HUES6 (cell line): Measurements from ENCODE around the gene DDX43.
A peak's percentile ranks its signal among the peaks of the same experiment; 100 is the strongest.

Experiments used
- H3K27ac ChIP-seq: 2 replicates; pipeline ENCODE4 v1.7.0; 2013; ENCODE audit warnings: low read depth, mild to moderate bottlenecking, low read length, inconsistent platforms
- H3K27me3 ChIP-seq: 2 replicates; pipeline ENCODE4 v1.6.1; 2013; ENCODE audit warnings: low read length; ENCODE audit not compliant: control insufficient read depth, insufficient read depth
- H3K36me3 ChIP-seq: 2 replicates; pipeline ENCODE4 v1.6.1; 2013; ENCODE audit warnings: low read length; ENCODE audit not compliant: control insufficient read depth, insufficient read depth
- H3K4me1 ChIP-seq: 2 replicates; pipeline ENCODE4 v1.6.1; 2013; ENCODE audit warnings: low read length; ENCODE audit not compliant: control insufficient read depth, insufficient read depth
- H3K4me3 ChIP-seq: 2 replicates; pipeline ENCODE4 v1.5.1; 2013; ENCODE audit warnings: low read depth, low read length
- H3K9ac ChIP-seq: one replicate; pipeline ENCODE4 v1.6.1; 2013; ENCODE audit warnings: mild to moderate bottlenecking, low read length
- H3K9me3 ChIP-seq: 2 replicates; pipeline ENCODE4 v1.6.1; 2013; ENCODE audit warnings: low read depth, low read length; ENCODE audit not compliant: control insufficient read depth, insufficient read depth

Gene DDX43

GRCh38 chr6:73394577-73395354 lies at the start of gene DDX43:
DDX43 (plus strand) TSS chr6:73394828; CDS start chr6:73394906, 78 bp downstream.
- Histone ChIP-seq H3K27ac (no peak within 1 kb of the TSS), H3K9me3 (no peaks in the 10 kb centered on the region), H3K36me3 (no peaks in the 10 kb centered on the region), H3K9ac (no peak within 1 kb of the TSS), H3K4me3 (no peak within 1 kb of the TSS), H3K27me3 (no peaks in the 10 kb centered on the region), H3K4me1 (no peaks in the 10 kb centered on the region)

DNA sequence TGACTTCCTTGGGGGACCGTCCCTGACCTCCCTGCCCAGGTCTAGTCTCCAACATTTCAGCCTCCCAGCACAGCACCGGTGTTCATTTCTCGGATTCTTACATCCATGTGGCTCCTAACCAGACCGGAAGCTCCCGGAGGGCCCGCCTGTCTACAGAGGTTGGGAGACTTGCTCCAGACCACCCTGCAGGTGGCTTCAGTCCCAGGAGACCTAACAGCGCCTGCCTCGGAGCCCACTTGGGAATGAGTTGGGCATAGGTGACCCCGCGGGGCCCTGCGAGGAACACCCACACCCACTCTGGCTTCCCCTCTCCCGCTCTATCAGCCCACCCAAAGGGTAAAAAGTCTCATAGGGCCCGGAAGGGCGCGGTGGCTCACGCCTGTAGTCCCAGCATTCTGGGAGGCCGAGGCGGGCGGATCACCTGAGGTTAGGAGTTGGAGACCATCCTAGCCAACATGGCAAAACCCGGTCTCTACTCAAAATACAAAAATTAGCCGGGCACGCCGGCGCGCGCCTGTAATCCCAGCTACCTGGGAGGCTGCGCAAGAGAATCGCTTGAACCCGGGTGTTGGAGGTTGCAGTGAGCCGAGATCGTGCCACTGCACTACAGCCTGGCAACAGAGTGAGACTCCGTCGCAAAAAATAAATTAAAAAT lies 46.0 kb upstream of the DDX43 start:
- Histone ChIP-seq H3K36me3 (no peaks in the 10 kb centered on the region), H3K27ac (peak overlapping the region; percentile 82)

DNA sequence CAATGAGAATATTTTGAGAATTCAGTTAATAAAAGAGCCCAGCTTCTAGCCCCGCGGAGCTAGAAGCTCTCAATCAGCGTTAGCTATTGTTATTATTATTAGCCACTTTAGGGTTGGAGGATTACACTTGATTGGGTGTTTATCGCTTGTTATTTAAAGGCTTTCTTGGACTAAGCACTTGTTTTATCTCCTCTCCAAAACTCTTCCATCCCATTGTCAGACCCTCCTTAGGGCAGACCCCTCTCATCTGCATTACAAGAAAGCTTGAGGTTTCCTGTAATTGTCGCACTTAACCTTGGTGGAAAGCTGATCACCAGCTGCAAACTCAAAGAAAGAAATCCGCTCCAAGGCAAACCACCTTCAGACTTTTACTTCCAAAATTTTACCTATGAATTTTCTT lies 45.3 kb upstream of the DDX43 start:
- Histone ChIP-seq H3K9ac (peak overlapping the region; percentile 68), H3K27me3 (no peaks in the 10 kb centered on the region)

More for the DNA sequence above, 46.0 kb upstream of the DDX43 start:
- peaks cover 24% of the 10 kb centered on the region for H3K4me1 ChIP-seq
- H3K4me3 ChIP-seq = no peak overlapping the region
- H3K9me3 ChIP-seq = peaks cover 6% of the 10 kb centered on the region
- H3K27me3 ChIP-seq = no peaks in the 10 kb centered on the region
- H3K9ac ChIP-seq = peak overlapping the region; percentile 48

GRCh38 chr6:73353636-73354593 lies 40.7 kb upstream of the DDX43 start, which contains the start of gene DPPA5:
DPPA5 (minus strand) TSS chr6:73354276; CDS start chr6:73354225, 51 bp downstream.
- no peaks in the 10 kb centered on the region for H3K36me3 ChIP-seq
- peaks cover 14% of the 10 kb centered on the region for H3K4me1 ChIP-seq
- no peaks in the 10 kb centered on the region for H3K27me3 ChIP-seq
- no peak within 1 kb of the TSS for H3K9ac ChIP-seq
- peaks cover 7% of the 10 kb centered on the region; the same call in 1 of the 2 replicates for H3K9me3 ChIP-seq
- H3K4me3 ChIP-seq = no peak within 1 kb of the TSS
- no peak within 1 kb of the TSS for H3K27ac ChIP-seq

More for the DNA sequence above, 45.3 kb upstream of the DDX43 start:
- H3K4me1 ChIP-seq = peaks cover 24% of the 10 kb centered on the region
- H3K27ac ChIP-seq = peak overlapping the region; percentile 98
- no peaks in the 10 kb centered on the region for H3K36me3 ChIP-seq
- 0 out of 2 replicates have a peak overlapping the region, but pooled peaks have one; percentile 34 for H3K4me3 ChIP-seq
- peaks cover 10% of the 10 kb centered on the region for H3K9me3 ChIP-seq

DNA sequence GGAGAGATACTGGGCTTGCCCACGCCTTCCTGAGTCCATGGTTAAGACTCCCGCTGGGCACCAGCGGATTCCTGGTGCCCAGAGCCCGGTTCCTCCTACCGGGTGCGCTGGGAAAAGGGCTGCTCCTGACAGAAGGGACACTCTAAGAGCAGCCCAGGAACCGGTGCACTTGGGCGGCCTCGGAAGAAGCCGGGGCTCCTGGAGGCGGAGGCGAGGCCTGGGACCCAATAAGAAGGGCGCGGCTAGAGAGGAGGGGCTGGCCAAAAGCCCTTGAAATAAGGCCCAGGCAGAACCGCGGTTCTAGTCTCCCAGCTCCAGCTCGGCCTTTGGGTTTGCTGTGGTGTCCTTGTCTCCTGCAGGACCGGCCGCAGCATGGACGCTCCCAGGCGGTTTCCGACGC lies 32.3 kb upstream of the DDX43 start, which contains the start of gene KHDC3L:
KHDC3L (plus strand) TSS at position 301 of the 400 bp plus-strand sequence; CDS start at position 373, 72 bp downstream.
- H3K9me3 ChIP-seq = peaks cover 11% of the 10 kb centered on the region
- H3K27me3 ChIP-seq = no peaks in the 10 kb centered on the region
- H3K27ac ChIP-seq = no peak within 1 kb of the TSS
- H3K4me3 ChIP-seq = no peak within 1 kb of the TSS
- no peaks in the 10 kb centered on the region for H3K4me1 ChIP-seq
- H3K36me3 ChIP-seq = no peaks in the 10 kb centered on the region
- H3K9ac ChIP-seq = no peak within 1 kb of the TSS

- no peak overlapping the region for H3K27ac ChIP-seq
- peaks cover 3% of the 10 kb centered on the region; the same call in 1 of the 2 replicates for H3K4me1 ChIP-seq
- no peaks in the 10 kb centered on the region for H3K36me3 ChIP-seq
Measured at GRCh38 chr6:73362869-73363536, 31.6 kb upstream of the DDX43 start.

DNA sequence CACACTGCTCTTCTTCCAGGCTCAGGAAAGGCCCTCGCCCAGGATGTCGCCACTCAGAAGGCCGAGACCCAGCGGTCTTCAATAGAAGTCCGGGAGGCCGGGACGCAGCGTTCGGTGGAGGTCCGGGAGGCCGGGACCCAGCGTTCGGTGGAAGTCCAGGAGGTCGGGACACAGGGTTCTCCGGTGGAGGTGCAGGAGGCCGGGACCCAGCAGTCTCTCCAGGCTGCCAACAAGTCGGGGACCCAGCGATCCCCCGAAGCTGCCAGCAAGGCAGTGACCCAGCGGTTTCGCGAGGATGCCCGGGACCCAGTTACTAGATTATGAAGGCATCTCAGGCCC lies 31.1 kb upstream of the DDX43 start:
- Histone ChIP-seq H3K9ac (no peak overlapping the region), H3K4me1 (peaks cover 3% of the 10 kb centered on the region; the same call in 1 of the 2 replicates), H3K9me3 (peaks cover 11% of the 10 kb centered on the region), H3K36me3 (no peaks in the 10 kb centered on the region), H3K4me3 (no peak overlapping the region), H3K27me3 (no peaks in the 10 kb centered on the region), H3K27ac (no peak overlapping the region)

More at GRCh38 chr6:73362869-73363536, 31.6 kb upstream of the DDX43 start:
- no peak overlapping the region for H3K9ac ChIP-seq
- no peak overlapping the region for H3K4me3 ChIP-seq
- no peaks in the 10 kb centered on the region for H3K27me3 ChIP-seq
- H3K9me3 ChIP-seq = peaks cover 11% of the 10 kb centered on the region

DNA sequence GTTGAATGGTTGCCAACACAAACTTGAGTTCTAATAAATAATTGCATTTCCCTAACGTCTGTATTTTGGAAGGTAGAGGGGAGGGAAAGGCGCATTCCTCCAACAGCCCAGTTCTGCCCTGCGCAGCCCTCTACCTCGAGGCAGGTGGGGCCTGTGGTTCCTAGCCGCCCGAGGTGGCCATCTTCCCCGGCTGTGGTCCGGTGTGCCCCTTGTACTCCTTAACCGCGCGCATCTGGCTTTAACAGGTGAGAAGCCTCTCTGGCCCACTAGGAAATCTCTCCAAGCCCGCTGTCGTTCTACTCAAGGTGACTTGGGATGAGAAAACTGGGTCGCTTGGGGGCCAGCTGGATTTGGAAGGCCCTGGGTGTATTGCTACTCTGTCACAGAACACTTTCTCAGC lies 30.5 kb upstream of the DDX43 start:
- Histone ChIP-seq H3K4me3 (no peak overlapping the region), H3K27me3 (no peaks in the 10 kb centered on the region), H3K9me3 (peaks cover 11% of the 10 kb centered on the region), H3K36me3 (no peaks in the 10 kb centered on the region), H3K9ac (no peak overlapping the region), H3K27ac (no peak overlapping the region), H3K4me1 (peaks cover 3% of the 10 kb centered on the region; the same call in 1 of the 2 replicates)

DNA sequence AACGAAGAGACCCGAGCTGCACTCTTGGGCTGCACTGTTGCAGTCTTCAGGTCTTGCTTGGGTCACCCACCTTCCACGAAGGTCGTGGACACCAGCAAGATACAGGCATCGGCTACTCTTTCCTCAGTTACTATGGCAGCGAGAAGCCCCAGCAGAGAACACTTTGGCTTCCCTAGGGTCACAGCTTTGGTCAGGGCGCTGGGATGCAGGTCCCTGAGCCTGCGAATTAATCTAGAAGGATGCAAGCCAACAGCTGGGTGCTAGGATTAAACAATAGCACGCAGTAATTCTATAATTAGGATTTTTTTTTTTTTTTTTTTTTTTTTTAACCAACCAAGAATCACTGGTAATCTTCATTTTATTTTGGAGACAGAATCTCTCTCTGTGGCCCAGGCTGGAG lies 30.1 kb upstream of the DDX43 start:
- H3K36me3 ChIP-seq = no peaks in the 10 kb centered on the region

GRCh38 chr6:73367761-73368355 lies 26.8 kb upstream of the DDX43 start:
- Histone ChIP-seq H3K4me3 (no peak overlapping the region), H3K9me3 (peaks cover 10% of the 10 kb centered on the region), H3K27ac (no peak overlapping the region), H3K4me1 (peaks cover 3% of the 10 kb centered on the region; the same call in 1 of the 2 replicates), H3K36me3 (no peaks in the 10 kb centered on the region), H3K27me3 (no peaks in the 10 kb centered on the region), H3K9ac (no peak overlapping the region)

More for the DNA sequence above, 30.1 kb upstream of the DDX43 start:
- Histone ChIP-seq H3K4me3 (no peak overlapping the region), H3K27me3 (no peaks in the 10 kb centered on the region), H3K9ac (no peak overlapping the region), H3K4me1 (peaks cover 3% of the 10 kb centered on the region; the same call in 1 of the 2 replicates), H3K9me3 (peaks cover 11% of the 10 kb centered on the region), H3K27ac (no peak overlapping the region)
